HCT116 (cell line): ENCODE data around the gene MFSD1.

Experiments used
- CTCF ChIP-seq, 3 experiments: fragments of 200-600 bp in 1 of 3; sonication (generic) in 1 of 3; IDR thresholded peaks in 2 of 3; conservative IDR thresholded peaks in 1 of 3; 2 replicates each; pipeline ENCODE4 v1.5.1; 2012 to 2017; ENCODE audit warnings: low read depth in 2 of 3, low read length in 2 of 3, antibody characterized with exemption in 1 of 3, borderline replicate concordance in 1 of 3, control low read depth in 1 of 3, mild to moderate bottlenecking in 1 of 3, mixed read lengths in 1 of 3, mixed run types in 1 of 3, moderate library complexity in 1 of 3; ENCODE audit not compliant: insufficient read depth in 1 of 3
- MAX ChIP-seq: IDR thresholded peaks from 2 replicates; pipeline ENCODE4 v1.6.1; 2012

GRCh38 chr3:158783051-158783450, 18.8 kb upstream of the MFSD1 start:
- TF ChIP-seq CTCF (IDR thresholded peaks at IDR 0.05 in 2 of 3, conservative IDR thresholded peaks at IDR 0.05 in 1 of 3; ENCODE audit: borderline replicate concordance in 1 of 3, insufficient read depth in 1 of 3, low read depth in 2 of 3, low read length in 2 of 3) (no peak), MAX (no peak)
